Measurements from ENCODE around the gene ASB13.

ASB13 gene

GRCh38 chr10:5596611-5597341, 69.6 kb downstream of the ASB13 start:
- Histone ChIP-seq H3K9ac (ENCODE audit: low read length) (no peak overlapping the region), H3K9me2 (replicated peaks; ENCODE audit: insufficient read depth, low read length) (no peaks in the 10 kb centered on the region), H3K4me1 (ENCODE audit: low read length) (no peaks in the 10 kb centered on the region), H3K9me3 (replicated peaks; ENCODE audit: insufficient read depth, low read length) (no peaks in the 10 kb centered on the region), H3K36me3 (replicated peaks; ENCODE audit: insufficient read depth, low read length) (no peaks in the 10 kb centered on the region), H3F3A (ENCODE audit: insufficient read depth, low read length) (no peaks in the 10 kb centered on the region), H4K20me1 (ENCODE audit: insufficient read depth, low read length) (no peaks in the 10 kb centered on the region), H3K27me3 (replicated peaks; ENCODE audit: insufficient read depth, low read length) (no peaks in the 10 kb centered on the region), H3K79me2 (ENCODE audit: low read length) (no peaks in the 10 kb centered on the region), H3K4me2 (ENCODE audit: low read depth, low read length) (no peak overlapping the region), H3K27ac (ENCODE audit: low read length) (no peak overlapping the region), H2AFZ (ENCODE audit: low read length) (no peak overlapping the region), H3K4me3 (ENCODE audit: low read length) (no peak overlapping the region)
- DNase-seq: no peak
- TF ChIP-seq EZH2 (optimal IDR thresholded peaks at IDR 0.05; ENCODE audit: low read depth, low read length) (no peak), EZH2phosphoT487 (IDR thresholded peaks at IDR 0.05; ENCODE audit: low read length) (no peak), CTCF (IDR thresholded peaks at IDR 0.05; ENCODE audit: low read length) (no peak)

GRCh38 chr10:5595994-5596471, 70.4 kb downstream of the ASB13 start:
- Histone ChIP-seq H3K4me3 (ENCODE audit: low read length) (no peak overlapping the region), H3K27me3 (replicated peaks; ENCODE audit: insufficient read depth, low read length) (no peaks in the 10 kb centered on the region), H3K27ac (ENCODE audit: low read length) (no peak overlapping the region), H3K4me1 (ENCODE audit: low read length) (no peaks in the 10 kb centered on the region), H3K9me3 (replicated peaks; ENCODE audit: insufficient read depth, low read length) (no peaks in the 10 kb centered on the region), H3K36me3 (replicated peaks; ENCODE audit: insufficient read depth, low read length) (no peaks in the 10 kb centered on the region), H3K9ac (ENCODE audit: low read length) (no peak overlapping the region), H3K79me2 (ENCODE audit: low read length) (no peaks in the 10 kb centered on the region), H3K9me2 (replicated peaks; ENCODE audit: insufficient read depth, low read length) (no peaks in the 10 kb centered on the region), H4K20me1 (ENCODE audit: insufficient read depth, low read length) (no peaks in the 10 kb centered on the region), H3F3A (ENCODE audit: insufficient read depth, low read length) (no peaks in the 10 kb centered on the region), H2AFZ (ENCODE audit: low read length) (no peak overlapping the region), H3K4me2 (ENCODE audit: low read depth, low read length) (no peak overlapping the region)
- TF ChIP-seq EZH2 (optimal IDR thresholded peaks at IDR 0.05; ENCODE audit: low read depth, low read length) (no peak), EZH2phosphoT487 (IDR thresholded peaks at IDR 0.05; ENCODE audit: low read length) (no peak), CTCF (IDR thresholded peaks at IDR 0.05; ENCODE audit: low read length) (no peak)
- no peak for DNase-seq

GRCh38 chr10:5595591-5595990, 70.8 kb downstream of the ASB13 start:
- H3K4me2 ChIP-seq (ENCODE audit: low read depth, low read length): no peak overlapping the region
- no peaks in the 10 kb centered on the region for H3K27me3 ChIP-seq (replicated peaks; ENCODE audit: insufficient read depth, low read length)
- H3K4me1 ChIP-seq (ENCODE audit: low read length): no peaks in the 10 kb centered on the region
- no peak overlapping the region for H2AFZ ChIP-seq (ENCODE audit: low read length)
- no peaks in the 10 kb centered on the region for H4K20me1 ChIP-seq (ENCODE audit: insufficient read depth, low read length)
- no peaks in the 10 kb centered on the region for H3K79me2 ChIP-seq (ENCODE audit: low read length)
- no peak for TF ChIP-seq EZH2 (optimal IDR thresholded peaks at IDR 0.05; ENCODE audit: low read depth, low read length)
- no peak for TF ChIP-seq CTCF (IDR thresholded peaks at IDR 0.05; ENCODE audit: low read length)
- TF ChIP-seq EZH2phosphoT487 (IDR thresholded peaks at IDR 0.05; ENCODE audit: low read length): no peak
- H3K27ac ChIP-seq (ENCODE audit: low read length): no peak overlapping the region
- no peaks in the 10 kb centered on the region for H3F3A ChIP-seq (ENCODE audit: insufficient read depth, low read length)
- DNase-seq: no peak
- H3K9me3 ChIP-seq (replicated peaks; ENCODE audit: insufficient read depth, low read length): no peaks in the 10 kb centered on the region
- H3K9ac ChIP-seq (ENCODE audit: low read length): no peak overlapping the region
- no peaks in the 10 kb centered on the region for H3K9me2 ChIP-seq (replicated peaks; ENCODE audit: insufficient read depth, low read length)
- no peaks in the 10 kb centered on the region for H3K36me3 ChIP-seq (replicated peaks; ENCODE audit: insufficient read depth, low read length)
- no peak overlapping the region for H3K4me3 ChIP-seq (ENCODE audit: low read length)
